Posterior cingulate gyrus (tissue), 11 donors: ENCODE measurements around the gene PDIA5.

Experiments
- DNase-seq, 10 donors: peaks; one replicate each; pipeline versions ENCODE4 v3.0.0 to v3.0.0-alpha.2; 2020 to 2021; ENCODE audit warnings: mixed read lengths in 3 of 10
- intact Hi-C: fragments of 100-400 bp; cut with DNase I; formaldehyde crosslinking; loops from one replicate; pipeline ENCODE4 v1.15.1; 2023

Gene PDIA5

DNA sequence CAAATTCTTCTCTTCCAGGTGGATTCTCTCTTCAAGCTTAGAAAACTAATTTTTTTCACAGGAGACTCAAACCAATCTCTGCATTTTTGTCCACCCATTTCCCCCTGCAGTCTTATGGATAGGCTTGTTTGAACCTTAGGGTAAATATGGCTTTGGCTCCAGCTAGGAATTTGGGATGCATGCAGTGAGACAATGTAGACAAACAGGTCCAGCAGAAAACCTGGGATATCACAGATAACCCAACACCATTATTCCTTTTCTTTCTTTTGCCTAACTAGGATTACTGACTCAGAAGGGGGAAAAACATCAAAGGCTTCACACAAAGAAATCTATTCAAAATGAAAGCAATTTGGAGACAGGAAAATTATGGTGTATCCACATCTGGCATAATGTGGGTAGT is 28.1 kb upstream of the PDIA5 start:
- intact Hi-C loops = no loop called here
- no peak for DNase-seq

DNA sequence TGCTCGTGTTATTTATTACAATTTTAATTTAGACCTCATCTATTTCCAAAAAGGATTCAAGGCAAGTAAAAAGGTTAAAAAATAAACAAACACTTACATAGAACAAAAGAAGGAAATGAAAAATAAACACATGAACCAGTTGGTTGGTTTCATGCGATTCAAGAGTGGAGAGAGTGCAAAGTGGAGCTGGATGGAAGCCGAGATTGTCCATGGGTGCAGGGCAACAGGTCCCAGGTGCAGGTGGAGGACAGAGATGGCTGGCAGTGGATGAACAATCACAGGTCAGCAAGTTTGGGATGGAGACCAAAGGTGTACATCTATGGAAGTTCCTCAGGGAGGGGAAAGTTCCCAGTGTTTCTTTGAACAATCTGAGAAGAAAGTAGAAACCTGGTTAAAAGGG is 27.6 kb upstream of the PDIA5 start:
- DNase-seq = no peak
- intact Hi-C loops = no loop called here

DNA sequence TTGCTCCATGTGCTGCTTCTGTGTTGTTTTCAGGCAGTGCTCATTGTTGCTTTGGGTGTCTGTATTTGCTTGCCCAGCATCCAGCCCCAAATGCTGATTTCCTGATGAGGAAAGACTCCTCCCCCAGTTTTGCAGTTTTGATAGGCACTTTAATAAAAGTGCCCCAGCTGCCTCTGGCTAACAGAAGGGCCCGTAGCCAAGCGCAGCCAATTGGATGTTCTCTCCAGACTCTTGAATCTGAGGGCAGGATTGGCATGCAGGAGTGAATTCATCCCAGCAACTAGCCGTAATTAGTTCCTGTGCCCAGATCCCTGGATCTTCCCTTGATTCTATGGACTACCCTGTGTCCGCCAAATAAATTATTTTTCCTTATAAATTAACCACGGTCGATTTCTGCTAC is 24.4 kb upstream of the PDIA5 start:
- DNase-seq = peak in 2 of 10 donors; percentile 16 to 17
- intact Hi-C loops = no loop called here

- intact Hi-C loops = no loop called here
- DNase-seq = no peak
Measured at GRCh38 chr3:123044981-123045763, 21.7 kb upstream of the PDIA5 start.

DNA sequence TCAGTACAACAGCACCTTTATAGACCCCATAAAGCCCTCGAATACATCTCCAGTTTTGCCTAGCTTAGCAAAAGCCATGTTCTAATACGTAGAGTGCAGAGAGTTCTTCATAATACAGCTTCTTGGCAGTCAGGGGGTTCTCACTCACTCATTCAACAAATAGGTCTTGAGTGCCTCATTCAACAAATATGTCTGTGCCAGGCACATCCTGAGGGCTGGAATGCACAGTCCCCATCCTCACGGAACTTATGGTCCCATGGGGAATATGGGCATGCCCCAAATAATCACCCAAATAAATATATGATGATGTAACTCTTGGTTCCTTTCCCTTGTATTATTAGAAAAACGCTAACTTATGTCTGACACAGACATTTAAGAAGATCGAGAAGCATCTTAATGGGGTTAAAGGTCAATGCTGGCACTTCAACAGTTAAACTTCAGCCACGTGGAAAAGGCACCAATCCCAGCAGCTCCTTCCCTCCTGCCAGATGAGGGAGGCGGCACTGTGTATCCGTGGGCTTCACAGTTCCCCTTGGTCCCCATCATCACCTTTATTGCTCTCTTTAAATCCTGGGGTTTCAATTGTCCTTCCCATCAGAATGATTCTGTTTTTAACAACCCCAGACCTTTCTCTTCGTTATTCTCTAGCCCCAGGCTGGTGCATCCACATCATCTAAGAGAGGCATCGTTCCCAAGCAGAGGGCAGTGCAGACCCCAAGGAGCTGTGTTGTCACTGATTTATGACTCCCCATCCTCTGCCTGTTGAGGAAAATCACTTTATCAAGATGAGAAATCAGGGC is 20.4 kb upstream of the PDIA5 start:
- intact Hi-C loops = no loop called here

GRCh38 chr3:123047062-123047319 is 19.8 kb upstream of the PDIA5 start:
- DNase-seq = no peak
- intact Hi-C loops = no loop called here

More for the DNA sequence above, 20.4 kb upstream of the PDIA5 start:
- no peak for DNase-seq

DNA sequence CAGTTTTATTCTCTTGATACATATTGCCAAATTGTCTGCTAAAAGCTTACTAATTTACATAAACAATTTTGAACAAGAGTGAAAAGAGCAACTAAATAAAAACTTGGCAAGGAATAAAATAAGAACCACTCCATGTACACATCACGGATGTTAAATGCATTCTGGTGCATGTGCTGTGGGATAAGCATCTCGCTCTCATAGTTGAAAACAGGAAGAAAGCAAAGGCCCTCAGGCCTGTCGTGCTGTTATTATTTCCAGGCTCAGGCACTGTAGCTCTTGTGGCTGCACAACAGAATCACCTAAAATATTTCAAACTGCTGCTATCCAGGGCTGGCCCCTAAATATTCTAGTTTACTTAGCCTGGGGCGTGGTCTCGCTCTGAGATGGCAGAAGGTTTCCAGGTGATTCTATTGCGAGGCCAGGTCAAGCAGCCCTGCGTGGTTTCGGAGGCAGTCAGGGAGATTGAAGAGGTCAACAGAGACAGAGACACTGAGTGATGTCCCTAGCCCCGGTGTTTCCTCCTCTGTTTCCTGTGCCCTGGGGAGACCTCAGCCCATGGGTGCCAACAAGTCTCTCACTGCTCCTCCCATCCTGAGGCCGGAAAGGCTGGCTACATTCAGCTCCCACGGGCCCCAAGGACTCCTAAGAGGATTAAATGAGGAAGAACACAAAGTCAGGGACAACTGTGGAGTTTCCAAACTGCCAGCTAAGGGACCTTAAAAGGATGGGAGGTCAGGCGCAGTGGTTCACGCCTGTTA is 18.2 kb upstream of the PDIA5 start:
- intact Hi-C loops = no loop called here
- DNase-seq = no peak

GRCh38 chr3:123050666-123051065 is 16.2 kb upstream of the PDIA5 start:
- DNase-seq = no peak
- intact Hi-C loops = no loop called here

- intact Hi-C loops = no loop called here
- DNase-seq = no peak
Measured at GRCh38 chr3:123053107-123053506, 13.7 kb upstream of the PDIA5 start.

DNA sequence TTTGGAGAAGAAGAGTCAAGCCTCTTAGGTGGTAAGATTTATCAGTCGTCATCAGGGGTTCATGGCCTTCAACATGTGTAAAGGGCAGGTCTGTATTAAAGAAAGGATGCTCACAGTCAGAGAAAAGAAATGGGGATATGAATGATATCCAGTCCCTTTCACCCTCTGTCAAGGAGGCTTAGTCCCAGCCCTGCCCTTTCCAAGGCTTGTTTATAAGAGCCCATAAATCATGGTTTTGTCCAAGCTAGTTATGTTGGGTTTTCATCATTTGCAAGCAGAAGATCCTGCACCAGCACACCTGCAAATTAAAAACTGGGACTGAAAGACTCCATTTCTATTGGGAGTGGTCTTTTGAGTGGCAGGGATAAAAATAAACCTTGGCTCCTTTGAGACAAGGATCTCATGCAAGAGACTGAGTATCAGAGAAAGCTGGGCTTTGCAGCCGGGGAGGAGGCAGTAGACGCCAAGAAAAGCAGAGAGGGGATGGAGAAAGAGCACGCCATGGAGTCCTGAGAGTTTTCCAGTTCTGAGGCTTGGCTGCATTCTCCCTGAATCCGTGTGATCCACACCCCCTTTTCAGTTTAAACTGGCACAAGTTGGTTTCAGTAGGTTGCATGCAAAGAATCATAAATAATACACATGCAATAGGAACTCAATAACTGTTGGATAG is 12.6 kb upstream of the PDIA5 start:
- DNase-seq = no peak
- intact Hi-C loops = no loop called here

GRCh38 chr3:123054931-123055330 is 11.9 kb upstream of the PDIA5 start:
- intact Hi-C loops = no loop called here
- no peak for DNase-seq

DNA sequence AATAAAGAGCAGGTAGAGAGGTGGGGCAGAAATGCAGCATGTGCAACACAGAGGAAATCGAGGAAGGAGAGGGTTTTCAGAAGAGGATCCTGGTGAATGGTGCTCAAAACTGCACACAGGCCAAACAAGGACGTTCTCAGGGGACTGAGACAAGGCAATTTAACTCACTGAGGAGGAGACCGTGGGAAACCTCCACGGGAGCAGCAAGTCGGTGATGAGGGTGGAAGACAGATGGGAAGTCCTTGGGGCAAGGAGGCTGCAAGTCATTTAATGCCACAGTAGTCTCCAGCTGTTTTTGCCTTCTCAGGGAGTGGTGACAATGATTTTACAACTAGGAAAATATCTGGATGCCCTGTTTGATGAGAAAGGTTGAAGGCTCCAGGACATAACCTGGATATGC is 11.5 kb upstream of the PDIA5 start:
- no peak for DNase-seq
- intact Hi-C loops = no loop called here

- intact Hi-C loops = no loop called here
- DNase-seq = no peak
Measured at GRCh38 chr3:123058505-123058904, 8.3 kb upstream of the PDIA5 start.

DNA sequence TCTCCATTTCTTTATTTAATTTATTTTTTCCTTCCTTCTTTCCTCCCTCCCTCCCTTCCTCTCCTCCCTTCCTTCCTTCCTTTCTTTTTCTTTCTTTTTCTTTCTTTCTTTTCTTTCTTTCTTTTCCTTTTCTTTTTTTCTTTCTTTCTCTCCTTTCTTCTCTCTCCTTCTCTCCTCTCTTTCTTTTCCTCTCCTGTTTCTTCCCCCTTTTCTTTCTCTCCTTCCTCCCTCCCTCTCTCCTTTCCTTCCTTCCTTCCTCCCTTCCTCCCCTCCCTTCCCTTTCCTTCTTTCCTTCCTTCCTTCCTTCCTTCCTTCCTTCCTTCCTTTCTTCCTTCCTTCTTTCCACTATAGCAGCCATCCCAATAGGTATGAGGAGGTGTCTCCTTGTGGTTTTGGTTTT is 6.8 kb upstream of the PDIA5 start:
- DNase-seq = no peak
- intact Hi-C loops = no loop called here

- intact Hi-C loops = no loop called here
- peak in 1 of 10 donors; percentile 49 for DNase-seq
Measured at GRCh38 chr3:123061856-123062255, 5.0 kb upstream of the PDIA5 start.

DNA sequence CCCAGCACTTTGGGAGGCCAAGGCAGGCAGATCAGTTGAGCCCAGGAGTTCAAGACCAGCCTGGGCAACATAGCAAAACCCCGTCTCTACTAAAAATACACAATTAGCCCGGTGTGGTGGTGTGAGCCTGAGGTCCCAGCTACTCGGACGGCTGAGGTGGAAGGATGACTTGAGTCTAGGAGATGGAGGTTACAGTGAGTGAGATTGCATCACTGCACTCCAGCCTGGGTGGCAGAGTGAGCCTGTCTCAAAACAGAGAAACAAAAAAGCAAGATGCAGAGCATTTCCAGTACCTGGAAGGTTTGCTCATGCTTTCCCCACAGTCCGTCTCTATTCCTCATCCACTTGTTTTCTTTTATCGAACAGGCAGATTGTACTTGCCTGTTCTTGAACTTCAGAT is 3.8 kb upstream of the PDIA5 start:
- intact Hi-C loops = no loop called here
- DNase-seq = peak in 1 of 10 donors; percentile 14

DNA sequence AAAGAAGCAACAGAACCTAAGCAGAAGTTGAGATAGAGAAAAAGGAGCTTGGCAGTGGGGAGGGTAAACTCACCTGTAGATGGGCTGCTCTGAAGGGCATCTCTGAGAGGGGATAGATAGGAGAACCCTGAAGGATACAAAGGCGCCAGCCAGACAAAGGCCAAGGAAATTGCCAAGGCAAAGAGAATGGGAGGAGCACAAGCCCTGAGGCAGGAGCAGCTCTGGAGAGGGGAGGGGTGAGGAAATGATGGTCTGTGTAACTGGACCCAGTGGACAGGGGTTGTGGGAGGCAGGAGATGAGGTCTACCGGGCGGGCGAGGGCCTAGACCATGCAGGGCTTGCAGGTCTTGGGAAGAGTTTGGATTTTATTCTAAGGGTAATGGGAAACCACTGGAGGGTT is 2.3 kb upstream of the PDIA5 start:
- intact Hi-C loops = no loop called here
- peak in 1 of 10 donors; percentile 75 for DNase-seq

DNA sequence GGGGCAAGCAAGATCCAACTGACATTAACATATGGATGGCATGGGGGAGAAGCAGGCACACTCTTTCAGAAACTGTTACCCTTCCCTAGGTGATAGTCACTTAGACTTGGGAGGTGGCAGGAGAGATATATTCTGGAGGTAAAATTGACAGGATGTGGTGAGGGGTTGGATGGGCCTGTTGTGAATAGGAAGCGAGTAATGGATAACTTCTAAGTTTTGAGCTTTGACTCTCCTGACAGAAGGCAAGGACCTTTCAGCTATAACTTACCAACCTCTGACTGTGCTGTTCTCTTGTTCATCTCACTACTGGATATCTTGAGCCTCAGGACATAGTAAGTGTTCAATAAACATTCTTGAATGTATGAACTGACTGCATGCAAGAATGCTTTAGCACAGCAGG is 1.9 kb upstream of the PDIA5 start:
- intact Hi-C loops = loop anchor here (5.0 kb wide), 1 partner anchor 137 kb away; the partner anchor contains the start of gene SEC22A
- DNase-seq = no peak

- intact Hi-C loops = loop anchor here (2.0 to 5.0 kb wide), 2 partner anchors 38 to 136 kb away; partner anchors contain the start of gene SEC22A
- DNase-seq = no peak
Measured at GRCh38 chr3:123066599-123066895, 278 bp upstream of the PDIA5 start.

- DNase-seq = peak in 1 of 10 donors; percentile 34
- intact Hi-C loops = loop anchor here (2.0 to 5.0 kb wide), 2 partner anchors 39 to 134 kb away; partner anchors contain the start of gene SEC22A
Measured at GRCh38 chr3:123067689-123068600, 1.1 kb downstream of the PDIA5 start.
